ENCODE data around the gene FASTK.
A peak's percentile ranks its signal among the peaks of the same experiment; 100 is the strongest.

Gene FASTK

GRCh38 chr7:151095828-151096475 lies 15.3 kb upstream of the FASTK start:
- no peak for DNase-seq (ENCODE audit: low read depth in 2 of 2)

GRCh38 chr7:151095123-151095797 lies 14.7 kb upstream of the FASTK start:
- no peak for DNase-seq (ENCODE audit: low read depth in 2 of 2)

- DNase-seq (ENCODE audit: low read depth in 2 of 2), result no peak
Observed at GRCh38 chr7:151094675-151095074, 14.1 kb upstream of the FASTK start.

GRCh38 chr7:151093748-151094147 lies 13.1 kb upstream of the FASTK start:
- DNase-seq (ENCODE audit: low read depth in 2 of 2), result no peak

GRCh38 chr7:151091988-151092387 lies 11.4 kb upstream of the FASTK start:
- no peak for DNase-seq (ENCODE audit: low read depth in 2 of 2)

- DNase-seq (ENCODE audit: low read depth in 2 of 2), result no peak
Observed at GRCh38 chr7:151091431-151091830, 10.8 kb upstream of the FASTK start.

- DNase-seq (ENCODE audit: low read depth in 2 of 2), result no peak
Observed at GRCh38 chr7:151091003-151091402, 10.4 kb upstream of the FASTK start.

GRCh38 chr7:151089893-151090730 lies 9.5 kb upstream of the FASTK start:
- no peak for DNase-seq (ENCODE audit: low read depth in 2 of 2)

- no peak for DNase-seq (ENCODE audit: low read depth in 2 of 2)
Observed at GRCh38 chr7:151088856-151089699, 8.5 kb upstream of the FASTK start.

- no peak for DNase-seq (ENCODE audit: low read depth in 2 of 2)
Observed at GRCh38 chr7:151088019-151088855, 7.6 kb upstream of the FASTK start.

- no peak for DNase-seq (ENCODE audit: low read depth in 2 of 2)
Observed at GRCh38 chr7:151087245-151088018, 6.8 kb upstream of the FASTK start.

GRCh38 chr7:151086802-151087244 lies 6.2 kb upstream of the FASTK start:
- no peak for DNase-seq (ENCODE audit: low read depth in 2 of 2)

GRCh38 chr7:151085691-151086620 lies 5.3 kb upstream of the FASTK start, which contains the start of gene AGAP3:
AGAP3 (plus strand) TSS chr7:151086475; CDS start chr7:151086742, 267 bp downstream.
- DNase-seq (ENCODE audit: low read depth in 2 of 2), result peak; percentile 35 to 47

GRCh38 chr7:151085329-151085690 lies 4.7 kb upstream of the FASTK start:
- DNase-seq (ENCODE audit: low read depth in 2 of 2), result no peak

- no peak for DNase-seq (ENCODE audit: low read depth in 2 of 2)
Observed at GRCh38 chr7:151083824-151084160, 3.2 kb upstream of the FASTK start.

- peak; percentile 71 to 74 for DNase-seq (ENCODE audit: low read depth in 2 of 2)
Observed at GRCh38 chr7:151083071-151083823, 2.6 kb upstream of the FASTK start, which contains the start of gene TMUB1. TMUB1 (minus strand) TSS chr7:151083493; CDS start chr7:151082563, 930 bp downstream.

- no peak for DNase-seq (ENCODE audit: low read depth in 2 of 2)
Observed at GRCh38 chr7:151082141-151083070, 1.8 kb upstream of the FASTK start.

All from activated CD4-positive, alpha-beta T cell treated with anti-CD3 and anti-CD28 coated beads for 24 hours (primary cell).